ENCODE results near the gene PTPRD.
"Not testable (repeated sequence)": the region's sequence is repeated elsewhere in the genome, so short reads cannot be mapped to it uniquely, and the experiment has no call there.

The PTPRD gene

GRCh38 chr9:8697565-8697964 lies 1915.2 kb downstream of the PTPRD start:
- not testable (repeated sequence) for DNase-seq

- peak; percentile 88 for DNase-seq
Observed at GRCh38 chr9:8696516-8696915, 1916.3 kb downstream of the PTPRD start.

- DNase-seq: peak; percentile 66
Observed at GRCh38 chr9:8694983-8695588, 1917.7 kb downstream of the PTPRD start.

DNA sequence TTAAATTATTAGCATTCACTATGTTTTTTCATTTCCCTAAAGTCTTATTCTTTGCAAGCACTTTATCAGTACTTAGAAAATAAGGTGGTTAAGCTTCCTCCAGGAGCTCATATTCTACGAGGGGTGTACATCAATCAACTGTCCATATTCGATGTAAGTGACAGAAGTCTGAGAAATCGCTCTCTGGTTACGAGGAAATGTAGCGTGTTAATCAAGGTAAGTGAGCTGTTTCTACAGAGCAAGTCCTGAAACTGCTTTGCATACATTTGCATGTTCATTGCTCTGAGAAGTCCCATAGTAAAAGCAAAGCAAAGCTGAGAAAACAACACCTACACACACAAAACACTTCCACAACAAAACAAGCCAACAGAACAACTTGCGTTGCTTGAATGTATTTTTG lies 1919.3 kb downstream of the PTPRD start:
- DNase-seq: peak; percentile 67

- DNase-seq: no peak
Observed at GRCh38 chr9:8686516-8686915, 1926.3 kb downstream of the PTPRD start.

DNA sequence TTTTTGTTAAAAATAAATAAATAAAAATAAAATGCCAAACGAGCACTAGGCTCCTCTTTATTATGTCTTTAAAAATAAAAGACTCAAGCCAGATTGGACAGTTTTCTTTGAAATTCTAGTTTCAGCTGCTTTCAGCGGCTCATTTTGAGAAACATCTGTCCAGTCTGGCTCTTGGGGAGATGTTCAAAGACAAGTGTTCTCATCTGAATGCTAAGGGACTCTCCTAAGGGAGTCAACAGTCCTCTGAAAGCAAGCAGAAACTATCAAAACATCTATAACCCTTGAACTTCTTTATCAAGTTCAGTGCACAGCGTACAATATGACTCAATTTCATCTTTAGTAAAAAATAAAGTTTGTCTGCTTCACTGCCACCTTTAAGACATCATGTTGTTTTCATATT lies 1927.0 kb downstream of the PTPRD start:
- DNase-seq: no peak

GRCh38 chr9:8684978-8685708 lies 1927.7 kb downstream of the PTPRD start:
- no peak for DNase-seq

- DNase-seq: no peak
Observed at GRCh38 chr9:8683496-8683895, 1929.3 kb downstream of the PTPRD start.

- no peak for DNase-seq
Observed at GRCh38 chr9:8680658-8681057, 1932.1 kb downstream of the PTPRD start.

DNA sequence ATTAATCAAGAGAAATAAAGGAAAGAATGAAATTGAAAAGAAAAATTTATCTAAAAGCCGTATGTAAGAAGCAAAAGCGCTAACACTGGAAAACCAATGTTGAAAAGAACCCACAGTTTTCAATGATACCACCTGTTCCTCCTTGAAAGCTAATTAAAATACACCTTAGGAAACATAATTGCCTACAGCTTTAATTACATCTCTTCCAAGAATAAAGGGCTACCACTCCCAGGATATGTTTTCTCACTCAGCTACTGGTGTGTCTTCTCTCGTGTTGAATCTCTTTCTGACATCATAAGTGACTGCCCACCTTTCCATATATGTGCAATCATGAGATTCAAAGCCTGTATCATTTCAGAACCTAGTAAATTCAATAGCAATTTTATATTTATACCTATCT lies 1932.6 kb downstream of the PTPRD start:
- DNase-seq: no peak

- DNase-seq: peak; percentile 59
Observed at GRCh38 chr9:8679371-8679822, 1933.4 kb downstream of the PTPRD start.

- peak; percentile 63 for DNase-seq
Observed at GRCh38 chr9:8677741-8678140, 1935.1 kb downstream of the PTPRD start.

DNA sequence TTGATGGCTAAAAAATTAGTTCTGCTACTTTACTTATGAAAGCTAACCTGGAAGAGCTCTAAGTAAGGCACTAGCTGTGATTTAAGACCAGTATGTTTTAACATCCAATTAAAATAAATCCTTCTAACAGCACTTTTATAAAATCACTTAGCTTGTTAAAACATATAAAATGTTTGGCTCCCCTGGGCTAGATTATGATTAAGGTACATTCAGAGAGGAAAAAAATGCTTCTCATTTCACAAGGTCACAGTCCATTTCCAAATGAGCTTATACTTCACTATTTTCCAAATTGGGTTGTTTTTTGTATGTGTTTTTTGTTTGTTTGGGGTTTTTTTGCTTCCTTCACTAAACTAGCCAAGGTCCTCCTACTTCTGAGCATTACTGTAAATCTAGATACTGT lies 1938.3 kb downstream of the PTPRD start:
- DNase-seq: no peak

DNA sequence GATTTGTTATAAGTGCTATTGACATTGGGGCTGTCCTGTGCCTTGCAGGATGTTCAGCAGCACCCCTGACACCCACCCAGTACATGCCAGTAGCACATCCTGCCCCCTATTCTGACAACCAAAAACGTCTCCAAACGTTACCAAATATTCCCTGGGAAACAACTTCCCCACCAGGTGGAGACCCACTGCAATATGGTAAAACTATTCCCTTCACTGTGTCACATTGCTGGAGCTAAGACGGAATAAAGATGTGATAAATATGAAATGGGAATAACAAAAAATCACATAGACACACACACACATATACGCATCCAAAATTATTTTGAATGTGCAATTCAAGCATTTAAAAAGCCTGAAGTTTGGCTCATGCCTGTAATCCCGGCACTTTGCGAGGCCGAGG lies 1939.0 kb downstream of the PTPRD start:
- DNase-seq: no peak

GRCh38 chr9:8670751-8671150 lies 1942.1 kb downstream of the PTPRD start:
- DNase-seq: no peak

- DNase-seq: no peak
Observed at GRCh38 chr9:8668751-8669150, 1944.1 kb downstream of the PTPRD start.

GRCh38 chr9:8668231-8668630 lies 1944.6 kb downstream of the PTPRD start:
- DNase-seq: no peak

DNA sequence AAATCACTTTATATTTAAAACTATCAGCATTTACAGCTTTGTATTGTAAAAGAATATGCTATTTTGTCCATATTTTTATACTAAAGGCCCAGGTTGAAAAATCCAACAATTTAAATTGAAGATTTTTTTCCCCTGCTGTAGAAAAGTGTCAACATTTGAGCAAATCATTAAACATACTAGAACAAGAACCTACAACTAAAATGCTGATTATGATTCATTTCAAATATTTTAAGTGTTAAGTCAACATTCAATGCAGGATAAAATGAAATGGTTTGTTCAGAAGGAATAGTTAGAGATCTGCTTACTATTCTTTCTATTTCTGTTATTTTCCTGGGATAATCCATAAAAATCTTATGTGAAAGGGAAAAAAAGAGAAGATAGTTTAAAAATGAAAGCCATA lies 1946.7 kb downstream of the PTPRD start:
- DNase-seq: no peak

DNA sequence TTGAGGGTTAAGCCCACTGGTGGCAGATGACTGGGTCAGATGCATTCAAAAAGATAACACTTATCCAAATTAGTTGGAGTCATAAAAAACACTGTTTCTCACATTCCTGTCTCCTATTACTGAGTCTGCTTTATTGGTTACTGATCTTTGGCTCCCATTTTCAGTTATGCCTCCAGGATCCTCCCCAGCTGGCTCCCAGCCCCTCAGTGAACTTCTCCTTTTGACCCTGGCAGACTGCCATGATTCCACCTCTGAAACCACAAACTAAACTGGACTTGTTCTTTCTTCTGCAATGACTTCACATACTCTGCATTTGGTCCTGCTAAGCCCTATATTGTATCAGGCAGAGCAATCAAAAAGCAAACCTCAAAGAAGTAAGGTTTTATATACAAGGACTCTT lies 1952.4 kb downstream of the PTPRD start:
- DNase-seq: peak; percentile 66

DNA sequence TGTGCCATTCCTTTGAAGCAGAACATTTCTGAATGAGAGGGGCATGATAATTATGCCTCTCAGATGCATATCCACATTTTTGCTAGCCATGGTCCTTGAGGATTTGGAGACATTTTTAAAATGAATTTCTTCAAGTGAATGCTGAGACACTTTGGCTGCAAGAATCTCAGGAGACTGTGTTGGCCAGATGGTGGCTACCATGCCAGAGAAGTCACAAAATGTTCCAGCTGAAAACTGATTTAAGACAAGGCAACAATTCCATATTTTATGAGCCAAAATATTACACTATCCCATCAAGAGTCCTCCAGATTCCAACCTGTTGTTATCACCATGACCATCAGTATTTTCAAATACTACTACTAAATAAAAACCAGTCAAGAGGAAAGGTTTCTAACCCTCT lies 1953.7 kb downstream of the PTPRD start:
- no peak for DNase-seq

- DNase-seq: no peak
Observed at GRCh38 chr9:8655071-8655470, 1957.7 kb downstream of the PTPRD start.

DNA sequence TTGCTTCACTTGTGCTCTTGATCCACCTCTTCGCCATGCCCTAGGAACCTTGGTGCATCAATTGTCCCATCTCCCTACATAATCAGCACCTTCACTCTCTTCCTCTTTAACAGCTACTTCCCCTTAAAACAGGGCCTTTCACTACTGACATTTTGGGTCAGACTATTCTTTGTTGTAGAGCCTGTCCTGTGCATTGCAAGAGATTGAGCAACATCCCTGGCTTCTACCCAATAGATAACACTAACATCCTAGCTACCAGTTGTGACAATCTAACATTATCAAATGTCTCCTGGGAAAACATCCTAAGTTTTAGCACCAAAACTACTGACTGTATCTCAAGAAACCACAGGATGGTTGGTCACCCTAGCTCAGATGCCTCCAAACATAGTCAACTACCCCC lies 1958.9 kb downstream of the PTPRD start:
- no peak for DNase-seq

DNA sequence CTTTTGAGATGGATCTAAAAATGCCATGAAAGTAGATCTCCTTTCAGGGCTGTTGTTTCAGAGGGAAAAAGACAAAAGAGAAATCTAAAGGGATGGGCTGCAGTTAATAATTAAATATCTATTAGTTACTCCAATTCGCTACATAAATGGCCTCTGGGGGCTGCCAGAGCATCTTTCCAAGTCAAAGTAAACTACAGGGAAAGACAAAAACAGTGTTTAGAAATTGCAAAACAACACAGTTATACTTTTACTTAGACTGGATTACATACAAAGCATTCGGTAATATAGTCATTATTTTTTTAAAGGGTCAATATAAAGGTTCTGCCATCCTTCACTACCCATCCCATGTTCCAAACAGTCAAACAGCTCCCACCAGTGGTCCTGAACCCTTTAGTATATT lies 1959.7 kb downstream of the PTPRD start:
- DNase-seq: no peak

- peak; percentile 73 for DNase-seq
Observed at GRCh38 chr9:8652255-8652654, 1960.5 kb downstream of the PTPRD start.

DNA sequence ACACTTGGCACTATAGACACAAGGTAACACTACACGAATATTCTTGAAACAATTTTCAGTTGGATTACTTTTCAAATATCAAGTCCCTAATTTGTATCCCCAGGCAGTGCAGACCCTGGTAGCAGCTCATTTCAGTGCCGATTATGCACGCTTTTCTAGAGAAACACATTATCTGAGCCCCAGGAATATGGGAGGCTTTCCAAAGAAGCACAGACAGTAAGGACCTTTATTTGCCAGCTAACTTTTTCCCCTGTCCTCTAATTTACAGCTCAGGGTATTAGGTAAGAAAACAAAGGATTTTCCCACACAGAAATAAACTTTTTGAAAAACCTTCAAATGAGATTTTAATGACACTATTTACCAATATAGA lies 1961.0 kb downstream of the PTPRD start:
- no peak for DNase-seq

Data from eye (tissue), 1 donor.